Kidney epithelial cell (primary cell): Measurements from ENCODE around the gene SPAAR. TPM values are rescaled to one million over a fixed set of nuclear protein-coding genes. Genes with fewer than 3 reads are reported as not detected.
"Not testable (repeated sequence)": the region's sequence is repeated elsewhere in the genome, so short reads cannot be mapped to it uniquely, and the experiment has no call there.

Experiments
- DNase-seq: peaks from one replicate; pipeline ENCODE4 v3.0.0-alpha.2; 2010; ENCODE audit warnings: low read depth
- H3K27me3 ChIP-seq: 2 replicates; pipeline ENCODE4 v1.6.0; 2011; ENCODE audit warnings: low read length; ENCODE audit not compliant: control insufficient read depth, insufficient read depth
- H3K36me3 ChIP-seq: 2 replicates; pipeline ENCODE4 v1.5.1; 2011; ENCODE audit warnings: low read length; ENCODE audit not compliant: control insufficient read depth, insufficient read depth
- H3K4me3 ChIP-seq: 2 replicates; pipeline ENCODE4 v1.5.1; 2011; ENCODE audit warnings: low read depth, mild to moderate bottlenecking, control low read depth, low read length
- CTCF ChIP-seq: IDR thresholded peaks from 2 replicates; pipeline ENCODE4 v1.5.1; 2011; ENCODE audit warnings: mild to moderate bottlenecking, moderate library complexity, low read length, control low read depth, inconsistent platforms; ENCODE audit not compliant: insufficient read depth, poor library complexity, severe bottlenecking
- total RNA-seq: library from RNA; depleted of rRNA; stranded (reverse); fragments of >200 nt; gene quantifications from 2 replicates; pipeline ENCODE4 v1.2.3, GENCODE V29; 2015

The SPAAR gene
- total RNA-seq, 1 donor from 2014 or later, result not detected

- Histone ChIP-seq H3K36me3 (no peaks in the 10 kb centered on the region), H3K4me3 (no peak overlapping the region), H3K27me3 (no peaks in the 10 kb centered on the region)
- TF ChIP-seq CTCF, result no peak
- no peak for DNase-seq
Measured at GRCh38 chr9:35872505-35872904, 36.8 kb upstream of the SPAAR start.

GRCh38 chr9:35882263-35882848 is 26.9 kb upstream of the SPAAR start:
- Histone ChIP-seq H3K36me3 (no peaks in the 10 kb centered on the region), H3K4me3 (no peak overlapping the region), H3K27me3 (no peaks in the 10 kb centered on the region)
- DNase-seq, result no peak
- peak; percentile 99 for TF ChIP-seq CTCF

- no peak overlapping the region for H3K4me3 ChIP-seq
- no peak for DNase-seq
- no peaks in the 10 kb centered on the region for H3K36me3 ChIP-seq
- no peak for TF ChIP-seq CTCF
- no peaks in the 10 kb centered on the region for H3K27me3 ChIP-seq
Measured at GRCh38 chr9:35882996-35883395, 26.3 kb upstream of the SPAAR start.

- not testable (repeated sequence) for H3K27me3 ChIP-seq, H3K36me3 ChIP-seq, H3K4me3 ChIP-seq, DNase-seq
Measured at GRCh38 chr9:35884908-35885307, 24.4 kb upstream of the SPAAR start.

- no peak for TF ChIP-seq CTCF
- no peak for DNase-seq
Measured at GRCh38 chr9:35891646-35892045, 17.6 kb upstream of the SPAAR start.

GRCh38 chr9:35892051-35892450 is 17.2 kb upstream of the SPAAR start:
- no peak for TF ChIP-seq CTCF
- H3K4me3 ChIP-seq, result no peak overlapping the region
- no peaks in the 10 kb centered on the region for H3K27me3 ChIP-seq
- no peaks in the 10 kb centered on the region for H3K36me3 ChIP-seq
- no peak for DNase-seq

More at GRCh38 chr9:35891646-35892045, 17.6 kb upstream of the SPAAR start:
- Histone ChIP-seq H3K36me3 (no peaks in the 10 kb centered on the region), H3K27me3 (no peaks in the 10 kb centered on the region), H3K4me3 (no peak overlapping the region)
